ENCODE results near the gene SPECC1L.

Gene SPECC1L

DNA sequence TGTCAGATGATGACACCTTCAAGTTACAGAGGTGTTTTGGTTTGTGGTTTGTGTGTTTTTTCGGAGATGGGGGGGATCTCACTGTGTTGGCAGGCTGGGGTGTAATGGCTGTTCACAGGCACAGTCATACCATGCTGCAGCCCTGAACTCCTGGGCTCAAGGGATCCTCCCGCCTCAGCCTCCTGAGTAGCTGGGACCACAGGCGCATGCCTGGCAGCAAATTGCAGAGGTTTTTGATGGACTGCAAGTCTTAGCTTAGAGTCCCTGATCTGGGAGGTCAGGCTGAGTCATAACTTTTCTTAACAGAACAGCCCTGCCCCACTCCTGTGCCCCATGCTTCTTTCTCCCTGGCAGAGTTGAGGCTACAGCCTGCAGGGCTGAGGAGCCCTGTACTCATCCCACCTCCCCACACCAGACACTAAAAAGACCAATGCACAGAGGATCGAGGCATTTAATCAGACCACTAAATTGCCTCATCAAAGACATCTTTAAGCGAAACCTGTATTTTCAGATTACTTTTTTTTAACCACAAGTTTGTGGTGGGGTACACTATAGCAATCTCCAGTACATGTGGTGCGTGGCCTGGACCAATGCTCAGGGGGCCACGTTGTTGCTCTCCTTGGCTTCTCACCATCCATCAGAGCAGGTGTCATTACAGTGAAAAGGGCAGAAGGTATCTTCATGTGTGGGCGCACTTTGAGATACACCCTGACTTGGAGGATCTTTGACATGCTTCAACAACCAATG is 139.7 kb downstream of the SPECC1L start:
- H3K36me3 ChIP-seq (ENCODE audit: insufficient read depth, low read length), result peaks cover 36% of the 10 kb centered on the region
- H3K4me1 ChIP-seq (ENCODE audit: insufficient read depth, low read length), result peaks cover 7% of the 10 kb centered on the region; the same call in 1 of the 2 replicates
- no peaks in the 10 kb centered on the region for H3K9me3 ChIP-seq (ENCODE audit: insufficient read depth, low read depth, low read length)
- WGBS, result 93% methylated on average over 8 of the region's 8 CpGs
- H3K27ac ChIP-seq (ENCODE audit: low read depth, low read length), result no peak overlapping the region
- no peak overlapping the region for H3K4me3 ChIP-seq (ENCODE audit: low read length)
- no peaks in the 10 kb centered on the region for H3K27me3 ChIP-seq (ENCODE audit: insufficient read depth, low read length)
- H3K9ac ChIP-seq (ENCODE audit: low read depth, low read length), result no peak overlapping the region

DNA sequence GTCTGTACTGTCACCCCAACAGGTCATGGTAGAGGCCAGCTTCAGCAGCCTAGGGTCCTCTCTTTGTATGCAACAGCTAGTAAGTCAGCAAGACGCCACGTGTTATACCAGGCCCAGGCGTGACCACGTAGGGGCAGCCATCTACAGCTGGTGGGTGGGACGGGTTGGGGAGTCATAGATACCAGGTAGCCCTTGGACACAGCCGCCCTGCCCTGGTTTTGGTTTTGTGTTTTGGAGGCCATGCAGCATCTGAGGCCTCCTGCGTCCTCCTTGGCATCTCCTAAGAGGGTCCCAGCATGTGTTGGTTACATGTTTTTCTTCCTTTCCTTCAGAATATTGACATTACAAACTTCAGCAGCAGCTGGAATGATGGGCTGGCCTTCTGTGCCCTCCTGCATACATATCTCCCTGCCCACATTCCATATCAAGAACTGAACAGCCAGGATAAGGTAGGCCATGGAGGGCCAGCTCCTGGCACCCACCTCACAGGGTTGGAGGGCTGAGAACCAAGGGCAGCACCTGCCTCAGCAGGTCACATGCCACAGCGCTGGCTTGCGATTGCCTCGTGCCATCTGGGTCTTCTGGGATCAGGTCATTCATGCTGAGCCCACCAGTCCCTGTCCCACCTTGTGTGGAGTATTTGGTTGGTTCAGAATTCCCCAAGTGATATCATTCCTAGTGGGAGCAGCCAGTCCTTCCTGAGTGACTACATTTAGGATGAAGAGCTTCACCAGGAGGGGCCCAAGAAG is 140.8 kb downstream of the SPECC1L start:
- no peak overlapping the region for H3K4me3 ChIP-seq (ENCODE audit: low read length)
- H3K9me3 ChIP-seq (ENCODE audit: insufficient read depth, low read depth, low read length), result no peaks in the 10 kb centered on the region
- 95% methylated on average over 10 of the region's 10 CpGs for WGBS
- peaks cover 7% of the 10 kb centered on the region; the same call in 1 of the 2 replicates for H3K4me1 ChIP-seq (ENCODE audit: insufficient read depth, low read length)
- peaks cover 43% of the 10 kb centered on the region for H3K36me3 ChIP-seq (ENCODE audit: insufficient read depth, low read length)
- no peaks in the 10 kb centered on the region for H3K27me3 ChIP-seq (ENCODE audit: insufficient read depth, low read length)
- H3K9ac ChIP-seq (ENCODE audit: low read depth, low read length), result no peak overlapping the region
- no peak overlapping the region for H3K27ac ChIP-seq (ENCODE audit: low read depth, low read length)

DNA sequence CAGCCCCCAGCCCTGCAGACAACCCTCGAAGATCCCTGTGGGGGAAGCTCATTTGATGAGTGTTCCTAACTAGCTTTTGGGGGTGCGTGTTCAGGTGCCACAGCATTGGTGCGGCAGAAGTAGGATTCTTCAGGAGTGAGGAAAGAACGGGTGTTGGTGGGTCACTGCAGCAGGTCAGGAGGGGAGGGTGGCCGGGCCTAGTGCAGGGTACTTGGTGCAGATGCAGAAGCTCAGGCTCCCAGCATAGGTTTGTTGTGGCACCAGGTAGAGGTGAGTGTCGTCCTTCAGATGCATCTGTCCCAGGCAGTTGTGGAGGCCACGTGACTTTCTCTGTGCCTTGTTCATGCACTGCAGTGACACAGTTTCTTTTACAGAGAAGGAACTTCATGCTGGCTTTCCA is 141.6 kb downstream of the SPECC1L start:
- Histone ChIP-seq H3K4me1 (ENCODE audit: insufficient read depth, low read length) (no peaks in the 10 kb centered on the region), H3K36me3 (ENCODE audit: insufficient read depth, low read length) (peaks cover 47% of the 10 kb centered on the region), H3K9ac (ENCODE audit: low read depth, low read length) (no peak overlapping the region), H3K27me3 (ENCODE audit: insufficient read depth, low read length) (no peaks in the 10 kb centered on the region), H3K4me3 (ENCODE audit: low read length) (no peak overlapping the region), H3K9me3 (ENCODE audit: insufficient read depth, low read depth, low read length) (no peaks in the 10 kb centered on the region), H3K27ac (ENCODE audit: low read depth, low read length) (no peak overlapping the region)
- 77% methylated on average over 7 of the region's 7 CpGs for WGBS

DNA sequence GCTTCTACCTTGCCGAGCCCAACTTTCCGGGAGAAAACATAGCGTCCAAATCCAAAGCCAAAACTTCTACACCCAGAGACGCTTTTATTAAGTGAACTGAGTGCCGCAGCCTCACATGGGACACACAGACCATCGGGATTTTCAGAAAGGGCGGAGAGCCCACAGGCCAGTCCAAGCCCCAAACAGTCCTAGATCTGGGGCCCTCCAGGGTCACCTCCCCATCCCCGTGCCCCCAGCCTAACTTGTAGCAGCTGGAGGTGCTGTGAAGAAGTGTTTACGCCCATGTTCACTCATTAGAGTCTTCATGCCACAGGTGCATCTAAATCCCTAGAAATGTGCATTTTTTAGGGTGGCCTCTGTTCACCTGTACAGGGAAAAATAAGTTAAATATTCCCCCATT is 142.6 kb downstream of the SPECC1L start:
- Histone ChIP-seq H3K9ac (ENCODE audit: low read depth, low read length) (no peak overlapping the region), H3K27ac (ENCODE audit: low read depth, low read length) (no peak overlapping the region), H3K27me3 (ENCODE audit: insufficient read depth, low read length) (no peaks in the 10 kb centered on the region), H3K4me1 (ENCODE audit: insufficient read depth, low read length) (no peaks in the 10 kb centered on the region), H3K4me3 (ENCODE audit: low read length) (no peak overlapping the region), H3K9me3 (ENCODE audit: insufficient read depth, low read depth, low read length) (no peaks in the 10 kb centered on the region), H3K36me3 (ENCODE audit: insufficient read depth, low read length) (peaks cover 47% of the 10 kb centered on the region)
- WGBS, result 97% methylated on average over 9 of the region's 9 CpGs

DNA sequence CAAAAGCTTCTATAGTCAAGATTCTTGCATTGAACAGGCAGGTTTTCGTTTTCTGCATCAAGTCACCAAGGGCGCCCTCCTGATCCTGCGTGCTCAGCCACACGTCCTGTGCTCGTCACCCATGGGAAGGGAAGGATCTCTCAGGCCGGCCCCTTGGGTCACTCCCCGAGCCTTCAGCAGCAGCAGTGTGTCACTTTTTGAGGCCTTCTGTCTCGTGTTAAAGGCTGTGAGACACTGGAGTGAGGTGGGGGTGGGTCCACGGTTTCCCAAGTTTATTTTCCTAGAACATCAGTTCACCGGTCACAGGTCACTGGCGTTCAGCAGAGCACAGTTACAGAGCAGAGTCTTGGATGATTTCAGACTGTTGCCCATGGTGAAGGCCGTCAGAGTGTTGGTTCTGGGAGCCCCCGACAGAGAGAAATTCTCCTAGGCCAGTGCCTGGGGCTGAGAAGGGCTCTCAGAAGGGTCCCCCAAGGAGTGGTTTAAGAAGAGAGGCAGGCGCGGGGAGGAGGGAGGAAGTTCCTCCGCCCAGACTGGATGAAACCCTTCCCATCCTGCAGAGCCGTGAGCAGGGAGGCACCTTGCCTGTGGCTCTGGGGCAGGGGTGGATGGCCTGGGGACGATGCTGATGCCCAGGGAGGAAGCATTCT is 143.2 kb downstream of the SPECC1L start:
- H3K4me3 ChIP-seq (ENCODE audit: low read length), result no peak overlapping the region
- H3K27me3 ChIP-seq (ENCODE audit: insufficient read depth, low read length), result no peaks in the 10 kb centered on the region
- H3K9me3 ChIP-seq (ENCODE audit: insufficient read depth, low read depth, low read length), result no peaks in the 10 kb centered on the region
- H3K36me3 ChIP-seq (ENCODE audit: insufficient read depth, low read length), result peaks cover 44% of the 10 kb centered on the region
- no peak overlapping the region for H3K27ac ChIP-seq (ENCODE audit: low read depth, low read length)
- H3K4me1 ChIP-seq (ENCODE audit: insufficient read depth, low read length), result peaks cover under 1% of the 10 kb centered on the region; the same call in 1 of the 2 replicates
- no peak overlapping the region for H3K9ac ChIP-seq (ENCODE audit: low read depth, low read length)
- WGBS, result 93% methylated on average over 18 of the region's 18 CpGs

DNA sequence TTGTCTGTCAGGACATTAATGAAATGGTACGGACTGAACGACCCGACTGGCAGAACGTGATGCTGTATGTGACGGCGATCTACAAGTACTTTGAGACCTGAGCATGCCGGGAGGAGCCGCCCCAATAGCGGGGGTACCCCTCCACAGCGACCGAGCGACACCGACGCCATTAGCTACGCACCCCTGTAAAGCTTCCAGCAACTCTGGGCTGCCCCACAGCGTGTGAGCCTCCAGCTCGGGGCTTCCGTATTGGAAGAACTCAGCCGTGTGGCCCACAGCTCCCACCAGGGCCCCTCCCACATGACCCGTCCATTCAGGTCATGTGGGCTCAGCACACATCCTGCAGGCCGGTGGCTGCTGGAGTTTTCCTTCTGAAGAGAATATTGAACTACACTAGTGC is 143.9 kb downstream of the SPECC1L start:
- H3K4me1 ChIP-seq (ENCODE audit: insufficient read depth, low read length), result peaks cover 7% of the 10 kb centered on the region
- peaks cover 44% of the 10 kb centered on the region for H3K36me3 ChIP-seq (ENCODE audit: insufficient read depth, low read length)
- no peak overlapping the region for H3K27ac ChIP-seq (ENCODE audit: low read depth, low read length)
- no peak overlapping the region for H3K9ac ChIP-seq (ENCODE audit: low read depth, low read length)
- no peak overlapping the region for H3K4me3 ChIP-seq (ENCODE audit: low read length)
- no peaks in the 10 kb centered on the region for H3K9me3 ChIP-seq (ENCODE audit: insufficient read depth, low read depth, low read length)
- no peaks in the 10 kb centered on the region for H3K27me3 ChIP-seq (ENCODE audit: insufficient read depth, low read length)
- 96% methylated on average over 21 of the region's 21 CpGs for WGBS

DNA sequence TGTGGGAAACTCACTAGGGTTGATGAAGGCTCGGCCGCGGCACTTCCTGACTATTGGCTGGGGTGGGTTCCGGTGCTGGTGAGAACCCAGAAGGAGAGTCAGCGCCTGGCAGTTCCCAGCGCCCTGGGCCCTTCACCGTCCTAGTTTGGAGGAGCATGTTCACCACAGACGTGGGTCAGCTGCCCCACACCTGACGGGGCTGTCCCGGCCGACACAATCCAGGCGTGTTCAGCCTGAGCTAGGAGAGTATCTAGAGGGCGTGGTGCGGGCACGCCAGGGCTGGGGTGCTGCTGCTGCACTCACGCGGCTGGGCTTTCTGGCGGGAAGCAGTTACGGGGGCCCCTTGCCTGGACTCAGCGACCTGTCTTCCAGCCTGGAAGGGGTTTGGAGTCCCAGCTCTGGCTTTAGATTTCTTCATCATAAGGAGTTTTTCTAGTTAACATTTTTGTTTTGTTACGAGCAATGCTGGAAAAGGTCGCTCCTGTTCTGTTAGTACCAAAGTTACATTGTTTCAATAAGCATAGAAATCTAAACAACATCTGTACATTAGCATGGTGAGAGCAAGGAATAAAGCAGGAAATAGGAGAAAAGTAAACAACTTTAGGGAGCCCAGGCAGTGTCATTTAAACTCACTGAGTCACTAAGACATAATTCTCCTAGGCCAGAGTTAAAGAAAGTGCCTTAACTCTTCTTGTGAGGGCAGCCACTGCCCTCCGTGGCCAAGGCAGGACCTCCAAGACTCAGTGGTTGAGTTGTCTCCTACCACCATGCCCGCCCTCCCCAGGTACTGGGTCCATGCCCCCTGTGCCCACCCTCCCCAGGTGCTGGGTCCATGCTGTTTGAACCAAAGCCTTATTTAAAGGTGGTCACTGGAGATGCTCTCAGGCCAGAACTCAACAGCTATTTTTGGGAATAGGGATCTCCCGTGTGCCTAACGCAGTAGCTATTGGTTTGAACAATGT is 144.6 kb downstream of the SPECC1L start:
- Histone ChIP-seq H3K27ac (ENCODE audit: low read depth, low read length) (no peak overlapping the region), H3K4me1 (ENCODE audit: insufficient read depth, low read length) (peaks cover 12% of the 10 kb centered on the region), H3K9me3 (ENCODE audit: insufficient read depth, low read depth, low read length) (no peaks in the 10 kb centered on the region), H3K9ac (ENCODE audit: low read depth, low read length) (no peak overlapping the region), H3K36me3 (ENCODE audit: insufficient read depth, low read length) (peaks cover 44% of the 10 kb centered on the region), H3K27me3 (ENCODE audit: insufficient read depth, low read length) (no peaks in the 10 kb centered on the region), H3K4me3 (ENCODE audit: low read length) (no peak overlapping the region)
- 90% methylated on average over 25 of the region's 26 CpGs for WGBS

DNA sequence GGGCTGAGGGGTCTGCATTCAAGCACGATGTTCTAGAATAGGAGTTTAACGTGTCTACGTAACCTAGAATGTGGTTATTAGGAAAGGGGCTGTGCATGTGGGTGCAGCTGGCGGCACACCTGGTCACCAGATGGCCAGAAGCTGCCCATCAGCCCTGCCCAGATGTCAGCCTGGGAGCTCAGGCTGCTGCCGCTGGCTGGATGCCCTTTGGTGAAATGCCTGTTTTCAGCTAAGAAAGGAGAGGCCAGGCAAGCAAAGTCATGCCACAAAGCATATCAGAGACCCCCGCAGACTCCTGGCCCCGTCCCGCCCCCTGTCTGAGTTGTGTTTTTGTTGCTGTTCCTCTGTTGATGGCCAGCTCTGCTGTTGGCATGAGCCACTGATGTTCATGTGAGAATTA is 145.5 kb downstream of the SPECC1L start:
- no peak overlapping the region for H3K27ac ChIP-seq (ENCODE audit: low read depth, low read length)
- H3K4me3 ChIP-seq (ENCODE audit: low read length), result no peak overlapping the region
- no peaks in the 10 kb centered on the region for H3K9me3 ChIP-seq (ENCODE audit: insufficient read depth, low read depth, low read length)
- no peak overlapping the region for H3K9ac ChIP-seq (ENCODE audit: low read depth, low read length)
- 95% methylated on average over 8 of the region's 8 CpGs for WGBS
- peaks cover 44% of the 10 kb centered on the region for H3K36me3 ChIP-seq (ENCODE audit: insufficient read depth, low read length)
- H3K27me3 ChIP-seq (ENCODE audit: insufficient read depth, low read length), result no peaks in the 10 kb centered on the region
- H3K4me1 ChIP-seq (ENCODE audit: insufficient read depth, low read length), result peaks cover 12% of the 10 kb centered on the region

DNA sequence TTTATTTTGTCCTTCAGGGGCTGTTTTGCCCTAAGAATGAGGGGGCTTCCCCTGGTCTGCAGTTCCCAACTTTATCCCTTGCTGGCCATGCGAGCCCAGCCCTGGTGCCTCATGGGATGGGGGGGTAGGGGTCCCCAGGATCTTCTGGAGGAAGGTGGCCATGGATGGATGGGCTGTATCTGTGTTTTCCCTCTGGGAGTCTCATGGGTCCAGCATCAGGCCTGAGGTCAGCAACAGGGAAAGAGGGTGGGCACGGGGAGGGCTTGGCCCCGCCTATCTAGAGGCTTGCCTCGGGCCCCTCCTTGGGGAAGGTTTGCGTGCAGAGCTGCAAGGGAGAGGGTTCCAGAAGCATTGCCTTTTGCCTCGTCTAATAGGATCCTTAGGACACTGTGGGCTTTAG is 146.0 kb downstream of the SPECC1L start:
- no peak overlapping the region for H3K4me3 ChIP-seq (ENCODE audit: low read length)
- no peaks in the 10 kb centered on the region for H3K9me3 ChIP-seq (ENCODE audit: insufficient read depth, low read depth, low read length)
- H3K4me1 ChIP-seq (ENCODE audit: insufficient read depth, low read length), result peaks cover 12% of the 10 kb centered on the region
- peaks cover 41% of the 10 kb centered on the region for H3K36me3 ChIP-seq (ENCODE audit: insufficient read depth, low read length)
- H3K9ac ChIP-seq (ENCODE audit: low read depth, low read length), result no peak overlapping the region
- no peaks in the 10 kb centered on the region for H3K27me3 ChIP-seq (ENCODE audit: insufficient read depth, low read length)
- 86% methylated on average over 6 of the region's 6 CpGs for WGBS
- no peak overlapping the region for H3K27ac ChIP-seq (ENCODE audit: low read depth, low read length)

DNA sequence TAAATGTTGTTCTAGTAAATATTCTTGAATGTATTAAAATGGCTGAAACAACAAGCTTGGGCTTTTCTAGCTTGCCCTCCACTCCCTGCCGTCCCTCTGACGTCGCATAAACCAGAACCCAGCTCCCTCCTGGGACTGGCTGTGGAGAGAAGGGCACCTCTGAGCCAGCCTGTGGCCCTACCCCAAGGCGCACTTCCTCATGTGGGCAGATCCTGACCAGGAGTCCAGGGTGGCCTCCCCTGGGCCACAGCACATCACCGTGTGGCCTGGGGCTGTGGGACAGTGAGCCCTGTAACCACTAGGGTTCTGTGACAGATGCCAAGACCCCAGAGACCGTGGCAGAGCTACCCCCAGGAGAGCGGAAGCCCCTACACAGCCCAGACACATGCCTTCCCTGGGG is 146.6 kb downstream of the SPECC1L start:
- peaks cover 41% of the 10 kb centered on the region for H3K36me3 ChIP-seq (ENCODE audit: insufficient read depth, low read length)
- no peaks in the 10 kb centered on the region for H3K9me3 ChIP-seq (ENCODE audit: insufficient read depth, low read depth, low read length)
- H3K9ac ChIP-seq (ENCODE audit: low read depth, low read length), result no peak overlapping the region
- WGBS, result 96% methylated on average over 7 of the region's 7 CpGs
- no peak overlapping the region for H3K4me3 ChIP-seq (ENCODE audit: low read length)
- H3K27ac ChIP-seq (ENCODE audit: low read depth, low read length), result no peak overlapping the region
- H3K4me1 ChIP-seq (ENCODE audit: insufficient read depth, low read length), result peaks cover 12% of the 10 kb centered on the region
- H3K27me3 ChIP-seq (ENCODE audit: insufficient read depth, low read length), result no peaks in the 10 kb centered on the region
